GM03348 (cell line): ENCODE measurements around the gene OR10K1.
"Not testable (repeated sequence)": the region's sequence is repeated elsewhere in the genome, so short reads cannot be mapped to it uniquely, and the experiment has no call there.

Source experiments
- DNase-seq: peaks from one replicate; pipeline ENCODE4 v3.0.0; 2012; ENCODE audit warnings: low spot score

OR10K1 gene, protein sequence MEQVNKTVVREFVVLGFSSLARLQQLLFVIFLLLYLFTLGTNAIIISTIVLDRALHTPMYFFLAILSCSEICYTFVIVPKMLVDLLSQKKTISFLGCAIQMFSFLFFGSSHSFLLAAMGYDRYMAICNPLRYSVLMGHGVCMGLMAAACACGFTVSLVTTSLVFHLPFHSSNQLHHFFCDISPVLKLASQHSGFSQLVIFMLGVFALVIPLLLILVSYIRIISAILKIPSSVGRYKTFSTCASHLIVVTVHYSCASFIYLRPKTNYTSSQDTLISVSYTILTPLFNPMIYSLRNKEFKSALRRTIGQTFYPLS

DNA sequence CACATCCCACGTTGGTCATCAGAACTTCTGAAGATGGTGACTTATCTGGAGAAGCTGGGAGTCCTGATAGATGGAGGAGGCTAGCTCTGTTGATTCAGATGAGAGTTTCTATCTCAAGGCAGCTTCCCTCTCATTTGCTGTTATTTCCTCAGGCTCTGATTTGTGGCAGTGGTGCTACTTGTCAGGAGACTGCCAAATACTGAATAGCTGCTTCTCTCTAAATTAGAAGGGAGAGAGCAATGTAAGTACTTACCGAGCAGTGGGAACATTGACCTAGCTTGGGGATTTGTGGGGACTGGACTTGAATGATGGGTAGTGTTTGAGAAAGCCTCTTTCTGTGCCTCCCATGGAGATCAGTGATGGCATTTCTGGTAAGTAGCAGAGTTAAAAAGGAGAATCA lies at the start of gene OR10K1:
Gene OR10K1 (plus strand): TSS at position 301 of the 400 bp plus-strand sequence. CDS start 3,728 bp downstream, outside the sequence.
- DNase-seq, result no peak

DNA sequence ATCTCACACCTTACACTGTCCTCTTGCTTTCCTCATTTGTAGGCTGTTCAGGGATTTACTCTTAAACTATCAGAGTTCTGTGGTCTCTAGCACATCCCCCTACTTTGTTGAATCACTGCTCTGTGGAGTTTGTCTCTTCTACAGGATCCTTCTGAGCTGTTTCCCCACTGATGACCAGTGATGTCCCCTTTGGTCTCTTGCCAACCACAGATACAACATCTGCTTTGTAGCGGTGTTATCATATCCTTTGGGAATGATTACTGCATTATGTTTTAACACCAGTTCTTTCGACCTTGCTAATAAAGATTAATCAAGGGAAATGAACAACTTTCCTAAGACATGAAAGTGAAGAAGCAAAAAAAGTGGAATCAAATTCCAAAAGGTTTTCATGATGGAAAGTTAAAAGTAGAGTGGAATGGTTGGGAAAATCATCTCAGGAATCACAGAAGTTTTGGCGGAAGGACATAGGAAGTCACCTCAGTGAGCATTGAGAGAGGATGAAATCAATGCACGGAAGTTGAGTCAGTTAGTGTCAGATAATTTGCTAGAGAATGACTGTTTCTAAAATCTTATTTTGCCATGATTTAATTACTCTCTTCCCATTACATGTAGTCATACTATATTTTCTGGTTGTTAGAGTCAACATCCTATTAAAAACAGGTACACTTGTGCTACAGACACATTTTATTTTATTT lies 46.8 kb upstream of the OR10K1 start:
- DNase-seq, result no peak

DNA sequence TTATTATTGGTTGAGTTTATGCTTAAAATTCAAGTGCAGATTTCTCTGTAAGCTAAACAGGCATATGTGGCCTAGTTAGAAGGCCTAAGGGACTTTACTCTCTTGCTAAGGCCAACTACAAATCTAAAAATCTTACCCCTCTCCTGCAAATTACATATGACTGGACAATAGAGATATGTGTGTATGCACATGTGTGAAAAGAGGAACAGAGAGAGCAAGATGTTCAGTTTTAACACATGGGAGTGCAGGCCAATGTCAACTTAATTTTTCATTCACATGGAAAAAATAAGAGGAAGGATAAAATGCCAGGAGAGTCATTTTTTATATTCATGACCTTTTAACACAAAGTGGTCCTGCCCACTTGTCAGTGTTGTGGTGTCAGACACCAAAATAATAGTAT lies 44.0 kb upstream of the OR10K1 start:
- no peak for DNase-seq

DNA sequence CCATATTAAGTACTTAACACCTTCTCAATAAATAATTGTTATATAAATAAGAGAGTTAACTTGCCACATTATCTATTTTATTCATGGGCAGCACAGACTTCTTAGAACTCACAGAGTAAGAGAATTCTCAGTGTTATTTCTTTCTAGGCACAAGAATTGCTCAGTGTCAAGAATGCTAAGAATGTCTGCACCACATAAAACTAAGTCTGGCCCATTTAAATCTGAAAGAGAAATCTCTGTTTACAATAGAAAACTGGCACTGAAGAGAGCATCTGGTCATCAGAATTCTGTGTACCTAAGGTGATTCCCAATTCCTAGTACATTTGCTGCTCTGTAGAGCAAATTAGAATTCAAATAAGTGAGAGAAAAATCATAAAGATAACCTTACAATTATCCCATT lies 39.4 kb upstream of the OR10K1 start:
- no peak for DNase-seq

DNA sequence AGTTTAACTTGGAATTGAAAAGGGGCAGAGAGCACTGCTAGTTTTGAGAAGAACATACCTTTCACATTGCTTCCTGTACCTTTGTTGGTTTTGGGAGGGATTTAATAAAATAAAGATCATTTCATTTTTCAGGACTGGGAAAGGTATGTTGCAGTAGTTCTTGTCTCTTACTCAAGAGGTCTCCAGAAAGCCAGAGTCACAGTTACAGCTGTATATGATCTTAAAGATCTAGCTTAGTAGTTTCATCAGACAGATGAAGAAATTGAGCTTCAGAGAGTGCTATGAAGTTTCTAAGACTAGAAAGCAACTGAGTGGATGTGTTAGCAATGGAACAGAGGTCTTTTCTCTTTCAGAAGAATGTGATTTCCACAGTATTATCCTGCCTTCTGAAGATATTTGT lies 36.6 kb upstream of the OR10K1 start:
- DNase-seq, result no peak

DNA sequence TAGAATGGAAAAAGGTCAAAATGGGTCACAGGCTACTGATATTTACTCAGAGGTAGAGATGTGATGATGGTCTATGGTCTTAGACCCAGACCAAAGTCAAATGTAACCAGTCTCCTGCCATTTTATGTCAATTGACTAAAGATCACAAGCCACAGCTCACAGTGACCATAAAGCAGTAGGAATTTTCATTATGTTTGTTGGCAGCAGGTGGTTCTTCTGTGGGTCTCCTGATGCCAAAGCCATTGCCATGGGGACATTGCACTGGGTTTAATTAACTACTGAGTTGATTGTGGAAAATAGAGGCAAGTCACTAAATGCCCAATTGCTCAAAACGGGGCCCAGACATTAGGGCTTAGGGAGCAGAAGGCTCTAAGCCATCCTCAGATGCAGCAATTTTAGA lies 35.5 kb upstream of the OR10K1 start, which contains the start of gene OR10K2:
Gene OR10K2 (minus strand): TSS at position 101 of the 400 bp plus-strand sequence. CDS start 5,371 bp downstream, outside the sequence.
- DNase-seq, result no peak

DNA sequence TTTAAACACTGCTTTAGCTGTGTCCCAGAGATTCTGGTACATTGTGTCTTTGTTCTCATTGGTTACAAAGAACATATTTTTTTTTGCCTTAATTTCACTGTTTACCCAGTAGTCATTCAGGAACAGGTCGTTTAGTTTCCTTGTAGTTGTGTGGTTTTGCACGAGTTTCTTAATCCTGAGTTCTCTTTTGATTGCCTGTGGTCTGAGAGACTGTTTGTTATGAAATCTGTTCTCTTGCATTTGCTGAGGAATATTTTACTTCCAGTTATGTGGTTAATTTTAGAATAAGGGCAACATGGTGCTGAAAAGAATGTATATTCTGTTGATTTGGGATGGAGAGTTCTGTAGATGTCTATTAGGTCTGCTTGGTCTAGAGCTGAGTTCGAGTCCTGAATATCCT lies 31.5 kb upstream of the OR10K1 start:
- not testable (repeated sequence) for DNase-seq

DNA sequence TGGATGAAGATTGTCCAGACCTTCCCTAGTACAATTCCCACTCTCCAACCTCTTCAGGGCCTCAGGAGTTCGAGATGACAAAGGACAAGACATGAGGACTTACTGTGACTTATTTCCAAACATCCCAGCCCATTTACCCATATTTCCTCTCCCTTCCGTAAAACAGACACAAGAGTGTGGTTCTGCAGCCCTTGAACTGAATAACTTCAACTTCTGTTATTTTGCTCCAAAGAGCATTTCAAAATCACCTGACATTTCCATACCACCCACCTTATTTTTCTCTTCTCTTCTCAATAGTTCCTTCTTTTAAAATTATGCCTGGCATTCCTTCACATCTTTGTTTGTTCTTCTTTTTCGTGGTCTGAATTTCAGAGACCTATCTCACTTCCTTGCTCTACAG lies 26.9 kb upstream of the OR10K1 start:
- DNase-seq, result no peak

DNA sequence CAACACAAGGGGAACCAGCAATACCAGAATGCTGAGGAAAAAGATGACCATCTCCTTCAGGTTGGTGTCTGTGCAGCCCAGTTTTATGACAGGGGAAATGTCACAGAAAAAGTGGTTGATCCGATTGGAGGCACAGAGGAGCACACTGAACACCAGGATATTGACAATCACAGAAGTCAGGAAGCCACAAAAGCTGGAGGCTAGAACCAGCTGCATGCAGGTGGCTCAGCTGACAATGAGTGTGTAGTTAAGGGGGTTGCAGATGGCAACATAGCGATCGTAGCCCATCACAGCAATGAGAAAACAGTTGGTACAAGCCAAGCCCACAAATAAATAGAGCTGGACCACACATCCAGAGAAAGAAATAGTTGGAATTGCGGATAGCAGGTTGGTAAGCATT lies 16.3 kb upstream of the OR10K1 start:
- no peak for DNase-seq

DNA sequence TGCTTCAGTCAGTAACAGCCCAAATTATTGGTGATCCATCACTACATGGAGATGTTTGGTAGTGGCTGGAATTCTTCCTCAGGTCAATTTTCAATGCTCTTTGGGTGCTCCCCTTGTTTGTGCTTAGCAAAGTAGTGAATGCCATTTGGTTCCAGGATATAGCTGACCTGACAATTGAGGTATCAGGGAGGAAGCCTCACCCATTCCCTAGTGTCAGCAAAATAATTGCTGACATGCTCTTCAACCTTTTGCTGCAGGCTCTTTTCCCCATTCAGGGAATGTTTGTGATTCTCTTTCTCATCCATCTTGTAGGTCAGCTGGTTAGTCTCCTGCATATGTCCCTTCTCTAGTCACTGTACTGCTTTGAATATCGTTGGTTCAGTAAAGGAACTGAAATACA lies 7.1 kb upstream of the OR10K1 start:
- DNase-seq, result no peak

DNA sequence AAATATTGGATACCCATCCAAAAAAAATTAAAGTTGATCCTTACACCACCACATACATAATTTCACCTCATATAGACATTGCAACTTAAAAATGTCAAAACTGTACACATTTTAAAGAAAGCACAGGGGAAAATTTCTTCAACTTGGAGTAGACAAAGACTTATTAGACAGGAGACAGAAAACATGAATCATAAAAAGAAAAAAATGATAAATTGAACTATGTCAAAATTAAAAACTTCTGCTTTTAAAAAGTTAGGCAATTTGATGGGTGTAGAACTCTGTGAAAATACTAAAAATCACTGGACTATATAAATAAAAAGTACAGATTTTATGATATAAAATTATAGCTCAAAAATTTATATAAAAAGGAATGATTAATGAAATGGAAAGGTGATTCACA lies 4.4 kb upstream of the OR10K1 start:
- DNase-seq, result no peak

DNA sequence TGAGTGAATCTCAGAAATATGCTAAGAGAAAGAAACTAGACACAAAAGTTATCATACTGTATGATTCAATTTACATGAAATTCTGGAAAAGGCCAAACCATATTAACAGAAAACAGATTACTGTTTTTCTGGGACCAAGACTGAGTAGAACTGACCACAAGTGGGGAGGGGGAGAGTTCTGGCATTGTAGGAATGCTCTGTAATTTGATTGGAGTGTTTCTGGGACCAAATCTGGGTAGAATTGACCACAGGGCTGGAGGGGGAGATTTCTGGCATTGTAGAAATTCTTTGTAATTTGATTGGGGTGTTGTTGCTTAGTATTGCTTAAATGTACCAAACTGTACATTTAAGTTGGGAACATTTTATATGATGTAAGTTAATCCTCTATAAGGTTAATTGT lies 3.4 kb upstream of the OR10K1 start:
- DNase-seq, result no peak

DNA sequence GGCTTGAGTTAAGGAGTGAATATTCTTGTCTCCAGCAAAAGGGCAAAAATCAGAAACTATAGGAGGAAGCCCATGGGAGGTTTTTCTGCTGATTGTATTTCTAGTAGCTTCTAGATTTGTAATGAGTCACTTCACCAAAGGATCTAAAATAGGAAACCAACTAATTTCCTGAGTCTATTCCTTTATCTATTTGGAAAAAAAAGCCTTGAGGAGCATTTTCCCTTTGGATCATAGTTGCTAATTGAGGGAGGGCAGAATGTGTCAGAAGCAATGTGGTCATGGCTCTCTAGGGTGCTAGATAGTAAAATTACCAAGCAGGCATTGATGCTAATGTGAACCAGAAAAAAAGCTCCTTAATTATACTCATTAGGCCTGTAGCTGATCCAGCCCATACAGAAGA lies 10.3 kb downstream of the OR10K1 start, which contains the start of gene OR10R2:
Gene OR10R2 (plus strand): TSS at position 301 of the 400 bp plus-strand sequence. CDS start 106 bp downstream, outside the sequence.
- no peak for DNase-seq

DNA sequence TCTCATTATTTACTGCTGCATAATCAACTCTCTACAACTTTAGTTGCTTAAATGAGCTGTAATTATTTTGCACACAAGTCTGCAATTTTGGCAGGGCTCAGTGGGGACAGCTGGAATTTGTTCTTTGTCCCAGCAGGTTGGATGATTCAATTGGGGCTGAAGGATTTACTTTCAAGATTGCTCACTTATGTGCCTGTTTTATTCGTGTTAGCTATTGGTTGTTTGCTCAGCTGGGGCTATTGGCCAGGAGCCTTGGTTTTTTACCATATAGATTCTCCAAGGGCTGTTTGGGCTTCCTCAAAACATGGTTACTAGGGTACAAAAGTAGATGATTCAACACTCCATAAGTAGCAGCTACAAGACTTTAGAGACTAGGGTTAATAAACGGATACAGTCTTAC lies 23.8 kb downstream of the OR10K1 start:
- DNase-seq, result no peak

DNA sequence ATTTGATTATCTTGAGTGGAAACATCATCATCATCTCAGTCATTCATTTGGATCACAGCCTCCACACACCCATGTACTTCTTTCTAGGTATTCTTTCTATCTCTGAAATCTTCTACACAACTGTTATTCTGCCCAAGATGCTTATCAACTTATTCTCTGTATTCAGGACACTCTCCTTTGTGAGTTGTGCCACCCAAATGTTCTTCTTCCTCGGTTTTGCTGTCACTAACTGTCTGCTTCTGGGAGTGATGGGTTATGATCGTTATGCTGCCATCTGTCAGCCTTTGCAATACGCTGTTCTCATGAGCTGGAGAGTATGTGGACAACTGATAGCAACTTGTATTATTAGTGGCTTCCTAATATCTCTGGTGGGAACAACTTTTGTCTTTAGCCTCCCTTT lies 29.7 kb downstream of the OR10K1 start:
- no peak for DNase-seq

DNA sequence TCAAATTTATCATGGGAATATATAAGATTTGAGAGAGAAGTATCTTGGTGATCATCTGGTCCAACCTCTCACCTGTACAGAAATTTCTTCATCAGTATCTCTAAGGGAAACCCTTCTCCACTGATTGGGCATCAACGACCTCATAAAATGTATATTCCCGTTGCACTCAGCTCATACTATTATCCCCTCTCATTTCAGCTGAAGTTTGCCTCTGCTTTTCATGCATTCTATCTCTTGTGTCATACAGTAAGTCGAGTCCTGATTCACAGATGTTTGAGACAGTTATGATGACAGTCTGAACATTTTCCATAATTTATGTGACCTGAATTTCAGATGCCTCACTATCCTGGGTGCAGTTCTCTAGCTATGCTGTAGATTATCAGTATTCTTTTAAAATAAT lies 31.4 kb downstream of the OR10K1 start:
- DNase-seq, result no peak

DNA sequence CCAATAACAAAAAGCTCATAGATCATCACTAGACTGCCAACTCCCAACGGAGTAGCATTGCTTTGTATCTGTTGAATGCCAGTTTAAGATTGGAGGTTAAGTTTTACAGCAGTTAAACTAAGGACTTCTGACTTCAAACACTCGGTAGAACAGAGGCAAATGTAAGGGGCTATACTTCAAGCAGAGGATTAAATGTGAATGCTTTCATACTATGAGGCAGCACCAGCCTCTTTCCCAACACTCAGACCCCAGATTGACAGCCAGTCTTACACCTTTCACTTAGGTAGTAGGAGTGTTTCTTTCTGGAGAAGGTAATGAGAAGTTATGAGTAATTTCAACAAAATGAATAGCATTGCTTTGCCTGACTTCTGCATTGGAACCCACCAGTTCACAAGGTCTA lies 33.2 kb downstream of the OR10K1 start:
- no peak for DNase-seq

DNA sequence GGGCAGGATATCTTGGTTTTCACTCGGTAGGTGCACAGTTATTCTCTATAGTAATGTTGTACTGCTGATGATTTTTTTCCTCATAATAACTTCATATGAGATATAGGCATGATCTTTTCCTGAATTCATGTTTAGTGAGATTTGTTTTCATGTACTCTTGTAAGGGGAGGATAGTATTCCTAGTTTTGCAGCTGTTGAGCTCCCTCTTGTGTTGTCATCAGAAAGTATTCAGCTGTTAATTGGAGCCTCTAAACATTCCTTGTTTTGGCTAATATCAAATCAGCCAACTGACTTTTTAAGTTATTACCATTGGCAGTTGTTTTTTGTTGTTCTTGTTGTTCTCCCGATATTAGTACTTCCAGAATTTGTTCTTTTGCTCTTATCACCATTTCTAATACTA lies 34.7 kb downstream of the OR10K1 start:
- no peak for DNase-seq

DNA sequence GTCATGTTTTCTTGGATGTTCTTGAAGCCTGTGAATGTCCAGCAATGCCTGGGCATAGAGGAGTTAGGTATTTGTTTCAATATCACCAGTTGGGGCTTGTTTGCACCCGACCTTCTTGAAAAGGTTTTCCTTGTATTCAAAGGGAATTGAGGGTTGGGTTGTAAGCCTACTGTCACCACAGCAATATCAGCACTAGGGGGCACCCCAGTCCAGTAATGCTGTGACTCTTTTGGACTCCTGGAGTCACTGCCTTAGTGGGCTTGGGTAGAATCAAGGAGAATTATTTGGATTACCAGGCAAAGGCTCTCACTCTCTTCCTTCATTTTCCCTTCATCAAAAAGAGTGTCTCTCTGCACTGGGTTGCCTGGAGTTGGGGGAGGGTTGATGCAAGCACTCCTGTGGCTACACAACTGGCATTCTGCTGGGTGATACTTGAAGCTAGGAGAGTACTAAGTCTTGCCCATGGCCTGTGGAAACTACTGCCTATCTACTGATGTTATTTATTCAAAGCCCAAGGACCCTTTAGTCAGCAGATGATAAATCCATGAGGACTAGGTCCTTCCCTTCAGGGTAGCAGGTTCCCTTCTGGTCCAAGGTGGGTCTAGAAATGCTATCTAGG lies 44.8 kb downstream of the OR10K1 start:
- peak; percentile 11 for DNase-seq

DNA sequence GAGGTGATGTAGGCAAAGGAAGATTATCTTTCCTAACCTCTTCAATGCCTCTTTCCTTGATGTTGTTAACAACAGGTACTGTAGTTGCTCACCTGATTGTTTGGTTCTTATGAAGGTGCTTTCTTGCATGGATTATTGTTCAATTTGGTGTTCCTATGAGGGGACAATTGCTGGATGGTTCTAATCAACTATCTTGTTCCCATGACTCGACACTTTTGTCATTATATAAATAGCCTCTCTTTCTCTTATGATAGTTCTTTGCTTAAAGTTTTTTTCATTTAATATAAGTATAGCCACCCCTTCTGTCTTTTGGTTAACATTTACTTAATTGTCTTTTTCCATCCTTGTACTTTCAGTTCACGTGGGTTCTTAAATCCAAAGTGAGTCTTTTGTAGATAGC lies 45.9 kb downstream of the OR10K1 start:
- no peak for DNase-seq

DNA sequence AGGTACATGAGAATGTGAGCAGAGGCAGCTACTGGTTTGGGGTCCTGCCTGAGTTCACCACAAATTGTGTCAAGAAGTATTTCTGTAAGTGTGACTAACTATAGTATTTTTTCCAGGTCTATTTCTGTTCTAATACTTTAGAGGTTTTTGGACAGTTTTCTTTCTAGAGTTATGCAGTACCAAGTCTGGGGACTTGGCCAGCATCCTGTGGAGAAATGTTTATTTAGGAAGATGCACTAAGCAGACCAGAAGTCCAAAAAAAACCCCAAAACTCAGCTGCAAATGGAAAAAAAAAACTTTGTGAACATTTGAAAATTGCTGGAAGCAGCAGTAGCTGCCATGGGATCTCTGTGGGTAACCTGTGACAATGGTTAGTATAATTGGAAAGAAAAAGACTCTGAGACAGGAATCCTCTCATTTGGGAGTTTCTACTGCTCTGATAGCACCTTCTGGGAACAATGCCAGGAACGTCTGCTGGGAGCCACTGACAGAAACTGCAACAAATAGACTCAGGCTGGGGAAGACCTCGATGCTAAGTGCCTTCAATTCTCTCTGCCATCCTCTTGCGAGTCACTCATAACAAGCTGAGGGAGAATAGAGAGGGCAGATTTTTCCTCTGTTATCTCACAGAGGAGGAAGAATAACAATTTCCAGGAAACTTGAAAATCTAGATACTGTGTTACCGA lies 48.0 kb downstream of the OR10K1 start:
- DNase-seq, result no peak

DNA sequence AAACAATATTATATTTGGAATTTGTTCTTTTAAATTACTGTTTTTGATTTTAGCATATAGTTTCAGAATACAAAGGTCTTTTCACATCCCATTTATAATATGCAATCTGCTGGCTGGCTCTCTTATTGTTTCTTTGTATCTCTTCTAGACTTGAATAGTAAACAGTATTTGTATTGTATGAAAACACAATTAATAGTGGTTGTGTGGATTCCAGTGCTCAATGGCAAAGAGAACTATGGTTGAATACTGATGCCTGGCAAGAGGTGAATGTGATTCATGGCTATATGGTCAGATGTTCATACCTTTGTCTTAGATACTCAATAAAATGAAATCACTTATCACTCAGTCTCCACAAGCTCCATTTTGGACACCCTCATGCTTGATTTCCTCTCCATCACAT lies 55.3 kb downstream of the OR10K1 start:
- no peak for DNase-seq
